Measurements from ENCODE around the gene ZNF512. TPM values are rescaled to one million over a fixed set of nuclear protein-coding genes. Genes with fewer than 3 reads are reported as not detected.

ZNF512 gene
- total and polyA plus RNA-seq, 5 donors, result 11.9 to 26.5 (median 24.5) TPM

DNA sequence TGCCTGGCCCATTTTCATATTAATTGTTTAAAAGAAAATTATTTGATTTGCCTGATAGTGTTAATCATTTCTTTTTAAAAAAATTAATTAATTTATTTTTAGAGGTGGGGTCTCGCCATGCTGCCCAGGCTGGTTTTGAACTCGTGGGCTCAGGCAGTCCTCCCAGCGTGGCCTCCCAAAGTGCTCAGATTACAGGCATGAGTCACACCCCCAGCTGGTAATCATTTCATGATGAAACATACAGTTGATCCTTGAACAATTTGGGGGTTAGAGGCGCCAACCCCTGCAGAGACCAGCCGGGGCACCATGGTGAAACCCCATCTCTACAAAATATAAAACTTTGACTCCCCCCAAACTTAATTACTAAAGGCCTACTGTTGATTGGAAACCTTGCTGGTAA is 53.9 kb downstream of the ZNF512 start:
- DNase-seq (no peak), ATAC-seq (no peak)
- H3K27me3 ChIP-seq (ENCODE audit: control insufficient read depth, insufficient read depth), result no peaks in the 10 kb centered on the region
- no peak overlapping the region for H3K4me3 ChIP-seq (ENCODE audit: low read length)
- H3K27ac ChIP-seq (ENCODE audit: low read length), result no peak overlapping the region
- intact Hi-C loops (cut with DNase I), result no loop called here
- 95% methylated on average over 5 of the region's 5 CpGs for WGBS
- no peaks in the 10 kb centered on the region for H3K9me3 ChIP-seq (ENCODE audit: control insufficient read depth, low read length)
- no peaks in the 10 kb centered on the region for H3K4me1 ChIP-seq (ENCODE audit: control insufficient read depth, insufficient read depth, low read length)

DNA sequence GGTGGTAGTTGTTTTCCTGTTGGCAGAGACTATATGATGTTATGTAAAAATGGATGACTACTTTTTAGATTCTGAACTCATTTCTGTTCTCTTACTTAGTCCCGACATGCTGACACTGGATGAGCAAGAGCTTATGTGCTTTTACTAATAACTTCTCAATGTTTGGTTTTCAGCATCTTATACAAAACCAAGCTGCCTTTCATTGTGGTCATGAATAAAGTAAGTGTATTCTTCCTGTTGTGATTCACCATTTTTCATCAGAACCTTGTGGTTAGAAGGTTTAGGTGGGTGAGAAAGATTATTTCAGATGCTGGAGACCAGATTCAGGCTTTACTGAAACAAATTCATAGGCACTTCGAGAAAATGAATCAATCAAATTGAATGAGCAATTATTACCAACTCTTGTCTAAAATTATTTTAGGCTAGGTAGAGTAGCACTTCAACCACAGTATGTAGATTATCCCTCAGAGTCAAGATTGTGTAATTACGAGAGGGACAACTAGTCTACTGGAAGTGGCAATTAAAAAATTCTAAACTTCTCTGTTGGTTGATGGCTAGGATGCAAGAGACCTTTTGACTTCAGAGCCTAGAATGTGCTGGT is 55.3 kb downstream of the ZNF512 start:
- DNase-seq, result no peak
- Histone ChIP-seq H3K9me3 (ENCODE audit: control insufficient read depth, low read length) (no peaks in the 10 kb centered on the region), H3K27me3 (ENCODE audit: control insufficient read depth, insufficient read depth) (no peaks in the 10 kb centered on the region), H3K4me1 (ENCODE audit: control insufficient read depth, insufficient read depth, low read length) (no peaks in the 10 kb centered on the region), H3K4me3 (ENCODE audit: low read length) (no peak overlapping the region), H3K27ac (ENCODE audit: low read length) (no peak overlapping the region)
- 89% methylated on average over 3 of the region's 3 CpGs for WGBS
- ATAC-seq, result no peak
- intact Hi-C loops (cut with DNase I), result no loop called here

GRCh38 chr2:27638709-27639108 is 55.9 kb downstream of the ZNF512 start:
- no peaks in the 10 kb centered on the region for H3K4me1 ChIP-seq (ENCODE audit: control insufficient read depth, insufficient read depth, low read length)
- no peak overlapping the region for H3K4me3 ChIP-seq (ENCODE audit: low read length)
- ATAC-seq (no peak), DNase-seq (no peak)
- WGBS, result 56% methylated on average over 3 of the region's 3 CpGs
- H3K9me3 ChIP-seq (ENCODE audit: control insufficient read depth, low read length), result no peaks in the 10 kb centered on the region
- intact Hi-C loops (cut with DNase I), result no loop called here
- H3K27me3 ChIP-seq (ENCODE audit: control insufficient read depth, insufficient read depth), result no peaks in the 10 kb centered on the region
- no peak overlapping the region for H3K27ac ChIP-seq (ENCODE audit: low read length)

GRCh38 chr2:27640722-27641245 is 57.9 kb downstream of the ZNF512 start:
- Histone ChIP-seq H3K4me3 (ENCODE audit: low read length) (no peak overlapping the region), H3K9me3 (ENCODE audit: control insufficient read depth, low read length) (no peaks in the 10 kb centered on the region), H3K4me1 (ENCODE audit: control insufficient read depth, insufficient read depth, low read length) (no peaks in the 10 kb centered on the region), H3K27ac (ENCODE audit: low read length) (no peak overlapping the region), H3K27me3 (ENCODE audit: control insufficient read depth, insufficient read depth) (no peaks in the 10 kb centered on the region)
- 74% methylated on average over 2 of the region's 2 CpGs for WGBS
- no peak for ATAC-seq
- DNase-seq, result no peak
- intact Hi-C loops (cut with DNase I), result no loop called here

- no peak for ATAC-seq
- H3K4me1 ChIP-seq (ENCODE audit: control insufficient read depth, insufficient read depth, low read length), result no peaks in the 10 kb centered on the region
- intact Hi-C loops (cut with DNase I), result no loop called here
These were observed 62.4 kb downstream of the ZNF512 start for GRCh38 chr2:27645197-27645596.

GRCh38 chr2:27647289-27647688 is 64.4 kb downstream of the ZNF512 start:
- H3K4me1 ChIP-seq (ENCODE audit: control insufficient read depth, insufficient read depth, low read length), result no peaks in the 10 kb centered on the region
- no peak for ATAC-seq
- no peaks in the 10 kb centered on the region for H3K27me3 ChIP-seq (ENCODE audit: control insufficient read depth, insufficient read depth)
- DNase-seq, result no peak
- intact Hi-C loops (cut with DNase I), result no loop called here
- H3K4me3 ChIP-seq (ENCODE audit: low read length), result no peak overlapping the region
- no peaks in the 10 kb centered on the region for H3K9me3 ChIP-seq (ENCODE audit: control insufficient read depth, low read length)
- no peak overlapping the region for H3K27ac ChIP-seq (ENCODE audit: low read length)

More at GRCh38 chr2:27645197-27645596, 62.4 kb downstream of the ZNF512 start:
- no peak for DNase-seq
- Histone ChIP-seq H3K27ac (ENCODE audit: low read length) (no peak overlapping the region), H3K27me3 (ENCODE audit: control insufficient read depth, insufficient read depth) (no peaks in the 10 kb centered on the region), H3K4me3 (ENCODE audit: low read length) (no peak overlapping the region), H3K9me3 (ENCODE audit: control insufficient read depth, low read length) (no peaks in the 10 kb centered on the region)

DNA sequence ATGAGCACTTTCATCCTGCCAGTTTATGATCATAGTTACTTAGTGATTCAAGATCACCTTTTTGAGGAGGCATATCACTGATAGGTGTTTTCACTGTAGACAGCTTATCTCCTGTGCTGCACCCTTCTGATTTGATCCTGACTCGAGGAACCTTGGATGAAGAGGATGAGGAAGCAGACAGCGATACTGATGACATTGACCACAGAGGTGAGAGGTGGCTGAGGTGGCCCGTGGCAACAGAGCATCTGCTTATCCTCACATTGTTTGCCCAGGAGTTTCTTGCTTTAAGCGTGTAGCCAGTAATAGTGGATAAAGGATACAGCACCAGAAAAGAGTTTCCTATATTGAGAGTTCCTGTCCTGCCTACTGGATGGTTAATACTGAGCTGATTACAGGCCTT is 64.9 kb downstream of the ZNF512 start:
- H3K27ac ChIP-seq (ENCODE audit: low read length), result no peak overlapping the region
- 84% methylated on average over 4 of the region's 4 CpGs for WGBS
- no peaks in the 10 kb centered on the region for H3K27me3 ChIP-seq (ENCODE audit: control insufficient read depth, insufficient read depth)
- H3K9me3 ChIP-seq (ENCODE audit: control insufficient read depth, low read length), result no peaks in the 10 kb centered on the region
- H3K4me3 ChIP-seq (ENCODE audit: low read length), result no peak overlapping the region
- H3K4me1 ChIP-seq (ENCODE audit: control insufficient read depth, insufficient read depth, low read length), result no peaks in the 10 kb centered on the region
- DNase-seq, result no peak
- ATAC-seq, result no peak
- intact Hi-C loops (cut with DNase I), result no loop called here

DNA sequence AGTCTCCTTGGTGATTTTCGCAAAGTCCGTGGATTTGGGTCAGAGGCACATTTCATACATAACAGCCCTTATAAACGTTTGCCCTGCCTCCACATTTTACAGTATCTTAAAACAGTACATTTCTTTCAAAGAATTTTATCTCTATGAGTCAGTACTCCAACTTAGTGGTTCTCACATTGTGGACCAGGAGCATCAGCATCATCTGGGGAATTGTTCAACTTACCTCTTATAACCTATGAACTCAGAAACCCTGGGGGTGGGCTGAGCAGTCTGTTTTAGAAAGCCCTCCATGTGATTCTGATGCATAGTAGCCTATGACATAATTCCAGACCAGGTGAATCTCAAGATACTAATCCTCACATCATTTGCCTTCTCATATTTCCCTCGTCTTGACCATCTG is 68.2 kb downstream of the ZNF512 start:
- intact Hi-C loops (cut with DNase I), result no loop called here
- 78% methylated on average over 4 of the region's 4 CpGs for WGBS
- Histone ChIP-seq H3K4me1 (ENCODE audit: control insufficient read depth, insufficient read depth, low read length) (no peaks in the 10 kb centered on the region), H3K4me3 (ENCODE audit: low read length) (no peak overlapping the region), H3K27me3 (ENCODE audit: control insufficient read depth, insufficient read depth) (no peaks in the 10 kb centered on the region), H3K9me3 (ENCODE audit: control insufficient read depth, low read length) (no peaks in the 10 kb centered on the region), H3K27ac (ENCODE audit: low read length) (no peak overlapping the region)
- DNase-seq (no peak), ATAC-seq (no peak)

GRCh38 chr2:27652341-27652740 is 69.5 kb downstream of the ZNF512 start:
- no peak overlapping the region for H3K27ac ChIP-seq (ENCODE audit: low read length)
- no peaks in the 10 kb centered on the region for H3K27me3 ChIP-seq (ENCODE audit: control insufficient read depth, insufficient read depth)
- H3K4me1 ChIP-seq (ENCODE audit: control insufficient read depth, insufficient read depth, low read length), result no peaks in the 10 kb centered on the region
- H3K9me3 ChIP-seq (ENCODE audit: control insufficient read depth, low read length), result no peaks in the 10 kb centered on the region
- no peak overlapping the region for H3K4me3 ChIP-seq (ENCODE audit: low read length)
- ATAC-seq, result no peak
- DNase-seq, result no peak
- intact Hi-C loops (cut with DNase I), result no loop called here

GRCh38 chr2:27652790-27653189 is 69.9 kb downstream of the ZNF512 start:
- intact Hi-C loops (cut with DNase I), result no loop called here
- no peaks in the 10 kb centered on the region for H3K27me3 ChIP-seq (ENCODE audit: control insufficient read depth, insufficient read depth)
- no peaks in the 10 kb centered on the region for H3K9me3 ChIP-seq (ENCODE audit: control insufficient read depth, low read length)
- ATAC-seq (no peak), DNase-seq (no peak)
- H3K4me1 ChIP-seq (ENCODE audit: control insufficient read depth, insufficient read depth, low read length), result no peaks in the 10 kb centered on the region
- WGBS, result 90% methylated on average over 1 of the region's 1 CpG
- no peak overlapping the region for H3K4me3 ChIP-seq (ENCODE audit: low read length)
- no peak overlapping the region for H3K27ac ChIP-seq (ENCODE audit: low read length)

GRCh38 chr2:27653397-27653796 is 70.6 kb downstream of the ZNF512 start:
- no peaks in the 10 kb centered on the region for H3K9me3 ChIP-seq (ENCODE audit: control insufficient read depth, low read length)
- DNase-seq (no peak), ATAC-seq (no peak)
- H3K4me3 ChIP-seq (ENCODE audit: low read length), result no peak overlapping the region
- intact Hi-C loops (cut with DNase I), result no loop called here
- H3K4me1 ChIP-seq (ENCODE audit: control insufficient read depth, insufficient read depth, low read length), result no peaks in the 10 kb centered on the region
- no peaks in the 10 kb centered on the region for H3K27me3 ChIP-seq (ENCODE audit: control insufficient read depth, insufficient read depth)
- no peak overlapping the region for H3K27ac ChIP-seq (ENCODE audit: low read length)
- 94% methylated on average over 2 of the region's 2 CpGs for WGBS
